GM18951 (cell line): ENCODE results near the gene HDAC3.

Experiments used
- POLR2A ChIP-seq: IDR thresholded peaks from 4 replicates; pipeline ENCODE4 v1.6.1; 2011; ENCODE audit warnings: mild to moderate bottlenecking; ENCODE audit not compliant: insufficient read length, insufficient read depth; ENCODE audit errors: extremely low read depth
- in situ Hi-C: fragments of 300-500 bp; cut with MboI; formaldehyde crosslinking; loops from one replicate; pipeline ENCODE4 v1.12.0; 2022; ENCODE audit warnings: low sequenced_read_pairs, mixed read lengths, inconsistent platforms; ENCODE audit not compliant: unreplicated experiment

The HDAC3 gene

GRCh38 chr5:141598391-141599345 lies 38.0 kb downstream of the HDAC3 start:
- in situ Hi-C loops, result no loop called here
- TF ChIP-seq POLR2A, result no peak

GRCh38 chr5:141597814-141598213 lies 38.8 kb downstream of the HDAC3 start:
- in situ Hi-C loops, result no loop called here
- TF ChIP-seq POLR2A, result no peak

GRCh38 chr5:141597394-141597793 lies 39.3 kb downstream of the HDAC3 start:
- in situ Hi-C loops, result no loop called here
- TF ChIP-seq POLR2A, result no peak

GRCh38 chr5:141596867-141597266 lies 39.8 kb downstream of the HDAC3 start:
- no peak for TF ChIP-seq POLR2A
- in situ Hi-C loops, result no loop called here

- in situ Hi-C loops, result no loop called here
Observed at GRCh38 chr5:141590127-141590526, 46.5 kb downstream of the HDAC3 start.

GRCh38 chr5:141586246-141586645 lies 50.4 kb downstream of the HDAC3 start:
- in situ Hi-C loops, result loop anchor here (5.0 kb wide), 1 partner anchor 36 kb away; no protein-coding TSS in a partner anchor

More at GRCh38 chr5:141590127-141590526, 46.5 kb downstream of the HDAC3 start:
- no peak for TF ChIP-seq POLR2A

GRCh38 chr5:141585594-141585993 lies 51.1 kb downstream of the HDAC3 start:
- TF ChIP-seq POLR2A, result no peak
- in situ Hi-C loops, result loop anchor here (5.0 kb wide), 1 partner anchor 37 kb away; no protein-coding TSS in a partner anchor

More at GRCh38 chr5:141586246-141586645, 50.4 kb downstream of the HDAC3 start:
- TF ChIP-seq POLR2A, result no peak

GRCh38 chr5:141574122-141574510 lies 62.5 kb downstream of the HDAC3 start:
- in situ Hi-C loops, result no loop called here
- TF ChIP-seq POLR2A, result no peak

- TF ChIP-seq POLR2A, result no peak
- in situ Hi-C loops, result no loop called here
Observed at GRCh38 chr5:141573489-141574121, 63.0 kb downstream of the HDAC3 start.
